Effector CD4-positive, alpha-beta T cell (primary cell): ENCODE data around the gene ANP32E.
"Not testable (repeated sequence)": the region's sequence is repeated elsewhere in the genome, so short reads cannot be mapped to it uniquely, and the experiment has no call there.

Experiments
- DNase-seq: peaks from one replicate; pipeline ENCODE4 v3.0.0-alpha.2; 2020

ANP32E gene

DNA sequence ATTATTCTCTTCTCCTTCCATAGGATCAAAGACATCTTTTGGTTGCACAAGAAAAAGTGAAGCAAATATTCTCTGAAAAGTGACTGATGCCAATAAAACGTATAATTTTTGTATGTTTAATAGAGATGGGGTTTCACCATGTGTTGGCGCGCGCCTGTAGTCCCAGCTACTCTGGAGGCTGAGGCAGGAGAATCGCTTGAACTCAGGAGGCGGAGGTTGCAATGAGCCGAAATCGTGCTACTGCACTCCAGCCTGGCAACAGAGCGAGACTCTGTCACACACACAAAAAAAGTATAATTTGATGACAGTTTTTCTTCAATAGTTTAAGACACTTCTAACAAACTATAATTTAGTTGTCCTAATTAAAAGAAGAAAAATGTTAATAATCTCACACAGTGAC, 23.8 kb downstream of the ANP32E start:
- no peak for DNase-seq

DNA sequence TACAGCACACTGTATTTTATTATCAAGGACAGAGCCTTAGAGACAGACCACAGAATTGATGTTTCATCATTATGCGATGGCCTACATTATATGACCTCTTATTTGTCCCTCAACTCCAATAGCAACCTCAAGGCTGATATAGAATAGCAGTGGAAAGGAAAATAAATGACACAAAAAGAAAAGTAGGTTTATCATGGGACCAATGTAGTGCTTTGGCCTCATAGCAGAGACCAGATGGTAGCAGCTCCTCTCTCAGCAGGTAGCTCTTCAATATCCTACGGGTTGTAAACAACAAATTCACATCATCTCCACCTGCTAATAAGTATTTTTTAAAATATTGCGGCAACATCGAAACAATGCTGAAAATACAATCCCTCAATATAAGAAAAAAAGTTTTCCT, 25.2 kb downstream of the ANP32E start:
- DNase-seq, result no peak

- no peak for DNase-seq
Measured at GRCh38 chr1:150210091-150210490, 25.8 kb downstream of the ANP32E start.

DNA sequence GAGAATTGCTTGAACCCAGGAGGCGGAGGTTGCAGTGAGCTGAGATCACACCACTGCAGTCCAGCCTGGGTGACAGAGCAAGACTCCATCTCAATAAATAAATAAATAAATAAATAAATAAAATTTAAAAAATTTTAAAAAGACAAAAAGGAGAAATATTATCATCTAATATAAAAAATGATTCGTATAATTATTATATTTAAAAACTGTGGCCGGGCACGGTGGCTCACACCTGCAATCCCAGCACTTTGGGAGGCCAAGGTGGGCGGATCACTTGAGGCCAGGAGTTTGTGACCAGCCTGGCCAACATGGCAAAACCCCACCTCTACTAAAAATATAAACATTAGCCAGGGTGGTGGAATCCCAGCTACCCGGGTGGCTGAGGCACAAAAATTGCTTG, 27.5 kb downstream of the ANP32E start:
- not testable (repeated sequence) for DNase-seq

- no peak for DNase-seq
Measured at GRCh38 chr1:150207281-150207971, 28.5 kb downstream of the ANP32E start.

DNA sequence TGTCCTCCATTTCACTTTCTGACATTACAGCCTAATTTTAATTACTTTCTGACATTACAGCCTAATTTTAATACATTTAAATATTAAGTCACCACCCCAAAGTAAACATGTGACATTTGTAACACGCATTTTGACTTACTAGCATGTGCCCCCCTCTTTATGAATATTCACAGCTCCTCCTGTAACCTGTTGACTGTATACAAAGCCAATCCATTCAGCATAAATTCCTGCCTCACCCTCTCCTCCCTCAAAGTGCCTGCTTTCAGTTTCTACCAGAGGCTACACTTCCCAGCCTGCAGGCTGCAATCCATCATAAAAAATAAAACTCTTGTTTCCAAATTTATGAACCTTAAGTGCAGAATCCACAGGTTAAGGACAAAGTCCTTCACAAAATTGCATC, 39.5 kb downstream of the ANP32E start:
- DNase-seq, result no peak

DNA sequence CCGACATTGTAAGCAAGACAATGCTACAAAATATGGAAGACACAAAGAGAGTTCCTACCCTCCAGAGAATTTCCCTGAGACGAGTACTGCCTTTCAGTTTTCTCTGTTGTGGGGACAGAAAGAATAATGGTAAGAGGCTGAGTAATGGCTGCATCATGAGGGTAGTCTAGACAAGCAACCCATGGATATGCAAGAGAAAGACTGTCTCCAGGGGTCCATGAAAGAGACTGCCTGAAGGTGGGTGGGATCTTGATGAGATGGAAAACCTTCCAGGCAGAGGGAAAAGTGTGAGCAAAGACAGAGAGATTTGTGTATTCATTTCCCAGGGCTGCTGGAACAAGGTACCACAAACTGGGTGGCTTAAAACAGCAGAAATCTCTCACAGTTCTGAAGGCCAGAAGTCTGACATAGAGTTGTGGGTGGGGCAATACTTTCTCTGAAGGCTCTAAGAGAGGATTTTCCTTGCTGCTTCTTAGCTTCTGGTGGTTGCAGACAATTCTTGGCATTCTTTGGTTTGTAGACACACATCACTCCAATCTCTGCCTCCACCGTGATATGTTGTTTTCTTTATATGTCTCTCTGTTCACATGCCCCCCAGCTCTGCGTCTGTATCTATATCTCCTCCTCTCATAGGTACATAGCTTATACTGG, 41.4 kb downstream of the ANP32E start:
- DNase-seq, result no peak

DNA sequence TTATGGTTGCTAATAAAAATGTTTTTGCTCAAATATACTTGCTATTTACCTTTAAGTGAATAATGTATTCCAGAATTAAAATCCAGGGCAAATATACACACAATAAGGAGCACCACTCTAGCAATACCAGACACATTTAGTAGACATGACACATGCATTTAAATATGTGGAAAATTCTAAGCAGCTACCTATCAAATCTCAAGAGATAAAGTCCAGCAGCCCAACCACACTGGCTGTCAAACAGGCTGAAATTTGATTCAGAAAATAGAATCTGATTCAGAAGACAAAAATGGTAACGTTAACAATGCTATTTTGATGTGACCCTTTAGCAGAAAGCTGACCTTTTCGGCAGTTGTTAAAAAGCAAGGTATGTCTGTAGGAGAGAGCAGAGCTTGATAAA, 43.9 kb downstream of the ANP32E start:
- no peak for DNase-seq

- no peak for DNase-seq
Measured at GRCh38 chr1:150187560-150187931, 48.4 kb downstream of the ANP32E start.

GRCh38 chr1:150186789-150187559, 48.9 kb downstream of the ANP32E start:
- peak; percentile 10 for DNase-seq

DNA sequence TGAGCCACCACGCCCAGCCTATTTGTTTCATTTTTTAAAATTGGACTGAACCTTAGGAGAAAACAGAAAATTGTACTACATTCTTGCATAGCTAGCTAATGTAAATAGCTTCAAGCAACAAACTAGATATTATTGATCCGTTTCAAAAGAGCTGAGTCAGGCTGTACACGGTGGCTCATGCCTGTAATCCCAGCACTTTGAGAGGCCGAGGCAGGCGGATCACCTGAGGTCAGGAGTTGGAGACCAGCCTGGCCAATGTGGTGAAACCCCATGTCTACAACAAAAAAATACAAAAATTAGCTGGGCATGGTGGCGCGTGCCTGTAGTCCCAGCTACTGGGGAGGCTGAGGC, 49.5 kb downstream of the ANP32E start:
- DNase-seq, result not testable (repeated sequence)

DNA sequence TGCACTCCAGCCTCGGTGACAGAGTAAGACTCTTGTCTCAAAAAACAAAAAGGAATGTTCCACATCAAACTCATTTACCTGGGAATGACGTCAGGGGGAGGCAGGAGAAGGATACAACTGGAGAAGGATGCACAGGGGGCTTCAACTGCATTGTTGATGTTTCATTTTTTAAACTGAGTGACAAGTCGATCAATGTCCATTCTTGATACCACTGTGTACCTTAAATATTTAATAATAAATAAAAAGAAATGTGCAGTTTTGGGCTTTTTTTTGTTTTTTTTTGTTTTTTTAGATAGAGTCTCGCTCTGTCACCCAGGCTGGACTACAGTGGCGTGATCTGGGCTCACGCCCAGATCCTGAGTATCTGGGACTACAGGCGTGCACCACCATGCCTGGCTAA, 50.4 kb downstream of the ANP32E start:
- no peak for DNase-seq

DNA sequence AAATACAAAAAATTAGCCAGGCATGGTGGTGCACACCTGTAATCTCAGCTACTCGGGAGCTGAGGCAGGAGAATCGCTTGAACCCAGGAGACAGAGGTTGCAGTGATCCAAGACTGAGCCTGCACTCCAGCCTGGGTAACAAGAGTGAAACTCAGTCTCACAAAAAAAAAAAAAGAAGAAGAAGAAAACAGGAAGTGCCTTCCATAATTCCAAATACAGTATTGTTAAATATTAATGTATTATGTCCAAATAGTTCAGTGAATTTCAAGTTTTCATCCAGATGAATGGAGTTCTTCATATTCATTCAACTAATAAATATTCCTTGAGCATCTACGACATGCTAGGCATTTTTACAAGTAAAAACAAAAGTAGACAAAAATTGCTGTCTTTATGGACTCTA, 52.9 kb downstream of the ANP32E start:
- no peak for DNase-seq

DNA sequence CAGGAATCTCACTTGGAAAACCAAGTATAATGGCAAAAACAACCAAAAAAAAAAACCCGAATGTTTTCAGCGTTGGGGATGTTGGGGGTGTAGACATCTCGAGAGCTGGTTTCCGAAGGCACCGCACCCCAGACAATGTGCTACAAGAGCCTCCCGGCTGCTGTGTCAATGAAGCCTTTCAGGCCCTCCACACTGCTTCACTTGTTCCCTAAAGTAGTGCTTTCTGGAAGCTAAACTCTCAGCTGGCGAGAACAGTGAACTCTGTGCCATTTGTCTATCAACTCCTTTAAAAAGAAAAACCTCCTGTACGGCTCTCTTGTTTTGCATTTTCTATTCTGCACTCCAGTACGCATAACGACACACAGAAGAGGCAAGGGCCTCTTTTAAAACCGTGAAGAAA, 53.7 kb downstream of the ANP32E start:
- DNase-seq, result no peak

DNA sequence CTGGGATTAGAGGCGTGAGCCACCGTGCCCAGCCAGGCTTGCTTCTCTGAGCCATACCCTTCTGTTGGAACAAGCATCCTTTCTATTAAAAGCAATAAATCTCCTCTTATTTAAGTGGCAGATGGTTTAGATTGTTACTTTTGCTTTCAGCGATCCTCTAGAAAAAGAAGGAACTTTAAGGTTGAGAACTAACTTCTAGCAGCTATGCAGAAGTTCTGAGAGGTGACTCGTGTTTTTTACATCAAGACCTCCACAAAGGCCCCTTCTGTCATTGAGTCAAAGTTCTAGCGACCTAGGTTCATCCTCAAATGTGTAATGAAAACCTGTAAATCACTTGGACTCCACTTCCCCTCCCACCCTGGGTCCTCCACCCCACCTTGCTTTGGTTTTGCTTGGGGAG, 55.4 kb downstream of the ANP32E start:
- no peak for DNase-seq

GRCh38 chr1:150179867-150180266, 56.0 kb downstream of the ANP32E start:
- no peak for DNase-seq

- DNase-seq, result no peak
Measured at GRCh38 chr1:150178548-150178947, 57.4 kb downstream of the ANP32E start.

DNA sequence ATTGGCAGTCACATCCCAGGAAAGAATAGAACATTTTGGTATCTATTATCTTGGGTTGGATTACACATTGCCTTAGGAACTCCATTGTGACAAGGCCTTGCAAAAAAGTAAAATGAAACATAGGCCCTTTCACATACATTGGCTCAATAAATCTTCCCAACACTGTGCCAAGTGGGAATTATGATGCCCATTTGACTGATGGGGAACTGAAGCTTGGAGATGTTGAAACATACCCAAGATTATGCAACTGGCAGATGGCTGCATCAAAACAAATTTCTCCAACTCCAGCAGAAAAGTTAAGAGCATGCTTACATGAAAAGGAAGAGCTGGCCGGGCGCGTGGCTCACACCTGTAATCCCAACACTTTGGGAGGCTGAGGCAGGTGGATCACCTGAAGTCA, 59.3 kb downstream of the ANP32E start:
- DNase-seq, result no peak

- DNase-seq, result no peak
Measured at GRCh38 chr1:150173141-150173585, 62.7 kb downstream of the ANP32E start.

DNA sequence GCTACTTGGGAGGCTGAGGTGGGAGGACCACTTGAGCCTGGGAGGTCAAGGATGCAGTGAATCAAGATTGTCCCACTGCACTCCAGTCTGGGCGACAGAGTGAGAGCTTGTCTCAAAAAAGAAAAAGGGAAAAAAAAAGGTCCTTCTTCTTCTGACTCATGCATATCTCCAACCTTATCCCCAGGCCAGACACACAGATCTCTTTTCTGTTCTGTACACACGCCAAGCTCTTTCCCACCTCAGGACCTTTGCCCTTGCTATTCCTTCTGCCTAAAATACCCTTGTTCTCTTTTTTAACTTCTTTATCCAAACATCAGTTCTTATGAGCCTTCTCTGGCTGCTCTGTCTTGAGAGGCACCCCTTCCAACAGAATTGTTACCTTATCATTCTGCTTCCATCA, 64.1 kb downstream of the ANP32E start:
- no peak for DNase-seq

DNA sequence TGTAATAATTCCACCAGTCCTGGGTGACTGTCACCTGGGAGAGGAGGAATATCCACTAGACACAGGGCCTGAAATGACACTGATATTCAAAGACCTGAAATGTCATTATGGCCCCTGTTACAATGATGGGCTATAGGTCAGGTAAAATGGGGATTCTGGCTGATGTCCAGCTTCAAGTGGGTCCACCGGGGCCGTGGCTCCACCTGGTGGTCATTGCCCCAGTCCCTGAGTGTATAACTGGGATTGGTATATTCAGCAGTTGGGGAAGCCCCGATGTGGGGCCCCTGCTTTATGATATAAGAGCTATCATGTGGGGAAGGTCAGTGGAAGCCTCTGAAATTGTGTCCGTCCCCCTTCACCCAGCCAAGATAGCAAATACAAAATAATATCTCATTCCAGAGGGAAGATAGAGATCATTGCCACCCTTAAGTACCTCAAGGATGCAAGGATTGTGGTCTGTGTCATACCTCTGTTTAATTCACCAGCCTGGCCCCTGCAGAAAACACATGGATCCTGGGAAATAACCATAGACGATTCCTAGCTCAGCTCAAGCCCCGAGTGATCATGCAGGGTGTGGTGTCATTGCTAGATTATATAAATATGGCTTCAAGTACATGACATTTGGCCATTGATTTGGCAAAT, 66.8 kb downstream of the ANP32E start:
- peak; percentile 38 for DNase-seq
